Naive B cell (primary cell): Measurements from ENCODE around the gene LIPC. TPM values are rescaled to one million over a fixed set of nuclear protein-coding genes. Genes with fewer than 3 reads are reported as not detected.
A peak's percentile ranks its signal among the peaks of the same experiment; 100 is the strongest.

ENCODE experiments used
- ATAC-seq, 2 donors: fragments of 150-1000 bp; cut with Tn5 transposase; 2 replicates each; pipeline ENCODE4 v1.10.0; 2021; ENCODE audit warnings: low read depth in 2 of 2, mild to moderate bottlenecking in 2 of 2, moderate library complexity in 2 of 2
- DNase-seq: peaks from one replicate; pipeline ENCODE4 v3.0.0; 2022
- H3K27ac Mint-ChIP-seq, 6 donors: one replicate each; pipeline ENCODE4 v1.8.0; 2020 to 2022; ENCODE audit warnings: mild to moderate bottlenecking in 6 of 6, mixed read lengths in 6 of 6, moderate library complexity in 5 of 6, inconsistent platforms in 2 of 6
- H3K27me3 Mint-ChIP-seq, 3 donors: one replicate each; pipeline ENCODE4 v1.8.0; 2021 to 2022; ENCODE audit warnings: mixed read lengths in 3 of 3, mild to moderate bottlenecking in 1 of 3
- H3K36me3 Mint-ChIP-seq, 2 donors: one replicate each; pipeline ENCODE4 v1.8.0; 2020 to 2022; ENCODE audit warnings: mixed read lengths in 2 of 2, inconsistent platforms in 1 of 2, mild to moderate bottlenecking in 1 of 2
- H3K4me1 Mint-ChIP-seq, 3 donors: one replicate each; pipeline ENCODE4 v1.8.0; 2020 to 2022; ENCODE audit warnings: mixed read lengths in 3 of 3, inconsistent platforms in 1 of 3, mild to moderate bottlenecking in 1 of 3, moderate library complexity in 1 of 3
- H3K4me3 Mint-ChIP-seq, 8 donors: one replicate each; pipeline ENCODE4 v1.8.0; 2020 to 2022; ENCODE audit warnings: mild to moderate bottlenecking in 8 of 8, mixed read lengths in 8 of 8, moderate library complexity in 8 of 8, inconsistent platforms in 2 of 8
- H3K9me3 Mint-ChIP-seq, 7 donors: one replicate each; pipeline ENCODE4 v1.8.0; 2020 to 2022; ENCODE audit warnings: mixed read lengths in 7 of 7, mild to moderate bottlenecking in 5 of 7, inconsistent platforms in 2 of 7, moderate library complexity in 1 of 7
- polyA plus RNA-seq, 6 donors: library from polyadenylated mRNA; unstranded; fragments of 300-500 nt; fragmentation: Illumina TruSeq; gene quantifications; one replicate each; pipeline ENCODE4 v1.2.3, GENCODE V29; 2021; ENCODE audit warnings: low read depth in 6 of 6

Gene LIPC
- polyA plus RNA-seq, 6 donors from 2014 or later, result 0.33 TPM; not detected in 5

- Mint-ChIP-seq H3K27me3 (peaks cover 9 to 21% (median 17%) of the 10 kb centered on the region in 3 donors), H3K9me3 (no peaks in the 10 kb centered on the region), H3K4me3 (no peak overlapping the region), H3K27ac (no peak overlapping the region), H3K36me3 (no peaks in the 10 kb centered on the region), H3K4me1 (peaks cover 6 to 13% (median 11%) of the 10 kb centered on the region in 3 donors)
- no peak for ATAC-seq
- DNase-seq, result no peak
Measured at GRCh38 chr15:58546635-58547627, 115.1 kb downstream of the LIPC start.

DNA sequence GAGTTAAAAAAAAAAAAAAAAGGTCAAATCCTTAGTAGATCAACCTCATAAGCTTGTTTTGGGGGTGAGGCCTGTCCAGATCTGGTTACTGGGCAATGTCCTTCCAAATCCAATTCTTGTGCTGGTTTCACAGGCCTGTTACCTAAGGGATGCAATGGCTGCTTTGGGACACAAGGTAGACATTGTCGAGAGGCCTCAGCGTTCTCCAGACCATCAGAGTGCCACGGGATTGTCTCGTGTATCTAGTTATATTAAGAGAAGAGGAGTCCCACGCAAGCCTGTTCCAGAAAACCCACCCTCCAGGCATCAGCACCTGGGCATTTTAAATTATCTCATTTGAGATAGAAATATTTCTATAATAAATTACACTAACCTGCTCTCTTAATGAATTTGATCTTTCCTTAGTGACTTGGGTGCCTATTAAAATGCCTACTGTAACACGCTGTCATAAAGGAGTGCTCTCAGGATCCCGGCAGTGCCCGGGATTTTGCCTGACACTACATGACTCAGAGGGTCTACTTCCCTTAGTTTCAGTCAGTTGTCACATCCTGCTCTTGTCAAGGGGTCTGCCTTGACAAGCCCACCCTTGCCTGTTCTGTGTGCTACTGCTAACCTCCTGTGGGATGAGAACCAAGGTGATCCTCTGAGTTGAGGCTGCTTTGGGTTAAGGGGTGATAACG, 116.0 kb downstream of the LIPC start:
- Mint-ChIP-seq H3K4me3 (no peak overlapping the region), H3K9me3 (no peaks in the 10 kb centered on the region), H3K27ac (no peak overlapping the region), H3K27me3 (peaks cover 11 to 30% (median 24%) of the 10 kb centered on the region in 3 donors), H3K36me3 (no peaks in the 10 kb centered on the region), H3K4me1 (peaks cover 6 to 18% (median 15%) of the 10 kb centered on the region in 3 donors)
- DNase-seq, result no peak
- no peak for ATAC-seq

DNA sequence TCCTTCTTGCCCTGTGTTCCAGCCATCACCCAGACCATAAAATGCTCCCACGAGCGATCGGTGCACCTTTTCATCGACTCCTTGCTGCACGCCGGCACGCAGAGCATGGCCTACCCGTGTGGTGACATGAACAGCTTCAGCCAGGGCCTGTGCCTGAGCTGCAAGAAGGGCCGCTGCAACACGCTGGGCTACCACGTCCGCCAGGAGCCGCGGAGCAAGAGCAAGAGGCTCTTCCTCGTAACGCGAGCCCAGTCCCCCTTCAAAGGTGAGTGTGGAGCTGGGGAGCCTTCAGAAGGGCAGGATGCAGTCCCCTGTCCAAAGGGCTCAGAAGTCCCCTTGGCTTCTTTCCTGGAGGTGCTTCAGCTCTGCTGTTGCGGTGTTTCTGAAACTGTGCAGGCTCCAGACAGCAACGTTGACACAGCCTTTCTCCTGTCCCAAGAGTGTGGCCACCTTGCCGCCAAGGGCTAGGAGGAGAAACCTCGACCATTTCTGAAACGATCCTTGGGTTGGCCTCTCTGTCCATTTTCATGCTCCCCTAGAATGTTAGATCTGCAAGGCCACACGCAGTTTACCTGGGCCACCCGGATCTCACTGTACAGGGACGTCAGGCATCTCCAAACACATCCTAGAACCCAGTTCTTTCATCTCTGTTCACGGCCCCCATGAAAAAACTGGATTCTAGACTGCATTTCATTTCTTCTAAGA, 116.7 kb downstream of the LIPC start:
- H3K27ac Mint-ChIP-seq, result no peak overlapping the region
- H3K36me3 Mint-ChIP-seq, result no peaks in the 10 kb centered on the region
- H3K4me3 Mint-ChIP-seq, result no peak overlapping the region
- H3K9me3 Mint-ChIP-seq, result no peaks in the 10 kb centered on the region
- peaks cover 14 to 34% (median 24%) of the 10 kb centered on the region in 3 donors for H3K27me3 Mint-ChIP-seq
- DNase-seq, result no peak
- no peak for ATAC-seq
- peaks cover 6 to 18% (median 15%) of the 10 kb centered on the region in 3 donors for H3K4me1 Mint-ChIP-seq

DNA sequence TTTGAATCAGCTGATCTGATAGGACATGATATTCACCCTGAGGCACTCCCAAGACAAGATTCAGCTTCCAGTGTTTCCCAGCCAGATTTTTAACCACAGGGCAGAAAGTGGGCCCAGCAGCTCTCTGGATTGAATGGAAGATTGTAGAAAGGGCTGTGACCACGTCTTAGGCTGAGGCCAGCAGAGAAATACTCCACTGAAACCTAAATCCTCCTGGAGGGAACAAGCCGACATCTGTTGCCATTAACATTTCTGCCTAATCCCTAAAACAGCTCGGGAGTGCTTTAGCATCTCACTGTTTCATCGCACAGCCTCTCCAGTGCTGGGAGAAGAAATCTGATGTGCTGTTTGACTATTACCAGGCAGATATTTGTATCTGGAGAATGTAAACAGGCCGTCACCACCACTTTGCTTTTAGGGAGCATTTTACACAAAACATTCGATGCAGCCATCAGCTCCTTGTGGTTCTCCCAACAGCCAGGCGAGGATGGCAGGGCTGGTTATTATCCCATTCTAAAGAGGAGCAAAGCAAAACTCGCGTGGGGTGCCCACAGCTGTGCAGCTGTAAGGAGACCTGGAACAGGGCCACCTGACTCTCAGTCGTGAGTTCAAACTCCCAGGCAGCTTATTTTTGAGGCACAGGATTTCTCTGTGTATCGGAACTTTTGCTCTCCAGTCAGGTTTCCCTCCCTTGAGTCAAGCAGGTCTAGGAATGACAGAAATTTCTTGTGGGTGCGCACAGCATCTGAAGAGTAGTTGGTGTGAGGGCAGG, 117.4 kb downstream of the LIPC start:
- no peaks in the 10 kb centered on the region for H3K9me3 Mint-ChIP-seq
- DNase-seq (no peak), ATAC-seq (no peak)
- H3K4me3 Mint-ChIP-seq, result no peak overlapping the region
- peaks cover 14 to 34% (median 24%) of the 10 kb centered on the region in 3 donors for H3K27me3 Mint-ChIP-seq
- no peak overlapping the region for H3K27ac Mint-ChIP-seq
- peaks cover 6 to 18% (median 15%) of the 10 kb centered on the region in 3 donors for H3K4me1 Mint-ChIP-seq
- H3K36me3 Mint-ChIP-seq, result no peaks in the 10 kb centered on the region

GRCh38 chr15:58549785-58550074, 117.9 kb downstream of the LIPC start:
- H3K27me3 Mint-ChIP-seq, result peaks cover 14 to 34% (median 24%) of the 10 kb centered on the region in 3 donors
- no peak for ATAC-seq
- peaks cover 6 to 18% (median 15%) of the 10 kb centered on the region in 3 donors for H3K4me1 Mint-ChIP-seq
- no peak for DNase-seq
- no peak overlapping the region for H3K27ac Mint-ChIP-seq
- H3K36me3 Mint-ChIP-seq, result no peaks in the 10 kb centered on the region
- no peaks in the 10 kb centered on the region for H3K9me3 Mint-ChIP-seq
- H3K4me3 Mint-ChIP-seq, result no peak overlapping the region

GRCh38 chr15:58551084-58551763, 119.4 kb downstream of the LIPC start:
- Mint-ChIP-seq H3K36me3 (no peaks in the 10 kb centered on the region), H3K9me3 (no peaks in the 10 kb centered on the region), H3K27ac (peak overlapping the region in 2 of 6 donors; percentile 5 to 73), H3K27me3 (peaks cover 14 to 43% (median 24%) of the 10 kb centered on the region in 3 donors), H3K4me1 (peaks cover 6 to 18% (median 15%) of the 10 kb centered on the region in 3 donors), H3K4me3 (peak overlapping the region in 2 of 8 donors; percentile 15 to 44)
- no peak for ATAC-seq
- DNase-seq, result no peak

DNA sequence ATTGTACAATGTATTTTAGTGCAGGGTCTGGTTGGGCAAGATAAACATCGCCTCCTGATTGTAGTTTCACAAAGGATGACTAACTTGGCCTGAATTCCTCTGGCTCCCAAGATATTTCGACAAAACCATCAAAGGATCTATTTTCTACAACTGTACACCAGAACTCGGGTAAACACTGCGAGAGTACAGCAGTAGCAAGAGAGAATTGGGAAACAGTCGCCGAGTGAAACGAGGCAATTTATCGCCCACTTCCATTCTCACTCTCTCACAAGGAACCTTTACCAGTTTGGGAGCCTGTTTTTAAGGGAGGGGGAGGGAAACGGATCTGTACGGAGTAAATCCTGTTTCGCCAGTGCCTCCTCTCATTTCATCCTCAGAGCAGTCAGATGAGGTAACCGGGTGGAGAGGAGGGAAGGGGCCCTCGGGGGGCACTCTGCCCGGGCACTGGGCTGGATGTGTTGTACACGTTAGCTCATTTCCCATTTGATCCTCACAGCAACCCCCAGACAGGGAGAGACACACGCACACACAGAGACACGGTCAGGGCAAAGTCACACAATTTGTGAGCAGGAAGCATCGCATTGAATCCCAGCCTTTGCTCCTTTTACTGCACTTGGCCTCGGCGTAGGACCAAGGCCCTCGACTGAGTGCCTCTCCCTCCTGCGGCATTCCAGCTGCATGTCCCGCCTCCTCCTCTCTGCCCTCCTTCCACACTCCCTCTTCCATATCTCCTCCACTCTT, 120.1 kb downstream of the LIPC start:
- Mint-ChIP-seq H3K27ac (peak overlapping the region in 1 of 6 donors; percentile 73), H3K36me3 (no peaks in the 10 kb centered on the region), H3K9me3 (no peaks in the 10 kb centered on the region), H3K4me3 (peak overlapping the region in 1 of 8 donors; percentile 44), H3K27me3 (peaks cover 14 to 43% (median 24%) of the 10 kb centered on the region in 3 donors), H3K4me1 (peaks cover 6 to 18% (median 15%) of the 10 kb centered on the region in 3 donors)
- ATAC-seq (no peak), DNase-seq (no peak)

GRCh38 chr15:58552505-58553364, 120.9 kb downstream of the LIPC start:
- H3K27ac Mint-ChIP-seq, result peak overlapping the region in 1 of 6 donors; percentile 44
- H3K4me3 Mint-ChIP-seq, result no peak overlapping the region
- H3K27me3 Mint-ChIP-seq, result peaks cover 14 to 43% (median 24%) of the 10 kb centered on the region in 3 donors
- DNase-seq (no peak), ATAC-seq (no peak)
- H3K4me1 Mint-ChIP-seq, result peaks cover 6 to 18% (median 15%) of the 10 kb centered on the region in 3 donors
- no peaks in the 10 kb centered on the region for H3K36me3 Mint-ChIP-seq
- H3K9me3 Mint-ChIP-seq, result no peaks in the 10 kb centered on the region

DNA sequence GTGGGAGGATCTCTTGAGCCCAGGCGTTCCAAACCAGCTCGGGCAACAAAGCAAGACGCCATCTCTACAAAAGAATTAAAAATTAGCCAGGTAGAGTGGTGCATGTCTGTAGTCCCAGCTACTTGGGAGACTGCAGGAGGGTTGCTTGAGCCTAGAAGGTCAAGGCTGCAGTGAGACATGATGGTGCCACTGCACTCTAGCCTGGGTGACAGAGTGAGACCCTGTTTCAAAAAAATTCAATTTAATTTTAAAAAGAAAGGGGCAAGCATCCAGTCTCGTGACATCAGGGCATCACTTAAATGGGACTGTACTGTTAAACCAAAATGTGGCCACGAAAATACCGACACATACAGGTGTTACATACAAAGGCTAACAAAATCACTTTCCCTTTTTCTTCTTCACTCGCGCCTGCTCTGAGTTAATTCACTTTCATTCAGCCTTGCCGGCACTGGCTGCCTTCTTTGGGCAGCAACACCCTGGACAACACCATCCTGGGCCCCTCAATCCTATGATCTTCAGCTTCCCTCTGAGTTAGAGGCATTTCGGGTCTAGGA, 121.7 kb downstream of the LIPC start:
- H3K4me3 Mint-ChIP-seq, result no peak overlapping the region
- H3K4me1 Mint-ChIP-seq, result peaks cover 6 to 18% (median 15%) of the 10 kb centered on the region in 3 donors
- H3K27ac Mint-ChIP-seq, result peak overlapping the region in 2 of 6 donors; percentile 36 to 44
- ATAC-seq, result no peak
- DNase-seq, result no peak
- no peaks in the 10 kb centered on the region for H3K9me3 Mint-ChIP-seq
- peaks cover 14 to 43% (median 24%) of the 10 kb centered on the region in 3 donors for H3K27me3 Mint-ChIP-seq
- H3K36me3 Mint-ChIP-seq, result no peaks in the 10 kb centered on the region

- DNase-seq (no peak), ATAC-seq (no peak)
- Mint-ChIP-seq H3K27me3 (peaks cover 14 to 43% (median 23%) of the 10 kb centered on the region in 3 donors), H3K27ac (no peak overlapping the region), H3K4me3 (no peak overlapping the region), H3K36me3 (no peaks in the 10 kb centered on the region), H3K9me3 (no peaks in the 10 kb centered on the region), H3K4me1 (peaks cover 6 to 18% (median 15%) of the 10 kb centered on the region in 3 donors)
Measured at GRCh38 chr15:58554758-58555157, 123.0 kb downstream of the LIPC start.
